Mammary epithelial cell (primary cell): Measurements from ENCODE around the gene THAP4.

ENCODE experiments used
- EZH2 ChIP-seq: IDR thresholded peaks from 2 replicates; pipeline ENCODE4 v1.6.1; 2012; ENCODE audit warnings: low read length, inconsistent platforms, borderline replicate concordance
- TF ChIP-seq, protein P1 (sequence below), 2 donors: IDR thresholded peaks in 1 of 2; conservative IDR thresholded peaks in 1 of 2; 2 replicates each; pipeline ENCODE4 v1.5.1; 2011 to 2012; ENCODE audit warnings: inconsistent platforms in 2 of 2, low read length in 2 of 2, mild to moderate bottlenecking in 2 of 2, control low read depth in 1 of 2, low read depth in 1 of 2; ENCODE audit not compliant: insufficient read depth in 1 of 2; ENCODE audit errors: extremely low read depth in 1 of 2

DNA sequence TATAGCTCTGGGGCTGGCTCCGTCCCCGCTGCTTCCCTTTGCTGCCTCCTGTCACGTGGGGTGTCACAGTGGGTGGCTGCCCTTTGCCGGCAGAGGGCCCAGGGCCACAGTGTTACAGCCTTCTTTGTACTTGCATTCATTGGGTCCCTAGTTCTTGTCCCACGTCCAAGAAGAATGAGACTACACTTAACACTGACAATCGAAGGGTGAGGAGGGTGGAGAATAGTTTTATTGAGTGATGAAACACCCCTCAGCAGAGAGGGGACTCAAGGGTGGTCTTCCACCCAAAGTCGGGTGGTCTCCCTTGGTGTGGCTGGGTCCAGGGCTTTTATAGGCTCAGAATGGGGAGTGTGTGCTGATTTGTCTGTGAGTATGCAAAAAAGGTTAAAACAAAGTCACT lies 2.4 kb upstream of the THAP4 start:
- TF ChIP-seq, protein P1, sequence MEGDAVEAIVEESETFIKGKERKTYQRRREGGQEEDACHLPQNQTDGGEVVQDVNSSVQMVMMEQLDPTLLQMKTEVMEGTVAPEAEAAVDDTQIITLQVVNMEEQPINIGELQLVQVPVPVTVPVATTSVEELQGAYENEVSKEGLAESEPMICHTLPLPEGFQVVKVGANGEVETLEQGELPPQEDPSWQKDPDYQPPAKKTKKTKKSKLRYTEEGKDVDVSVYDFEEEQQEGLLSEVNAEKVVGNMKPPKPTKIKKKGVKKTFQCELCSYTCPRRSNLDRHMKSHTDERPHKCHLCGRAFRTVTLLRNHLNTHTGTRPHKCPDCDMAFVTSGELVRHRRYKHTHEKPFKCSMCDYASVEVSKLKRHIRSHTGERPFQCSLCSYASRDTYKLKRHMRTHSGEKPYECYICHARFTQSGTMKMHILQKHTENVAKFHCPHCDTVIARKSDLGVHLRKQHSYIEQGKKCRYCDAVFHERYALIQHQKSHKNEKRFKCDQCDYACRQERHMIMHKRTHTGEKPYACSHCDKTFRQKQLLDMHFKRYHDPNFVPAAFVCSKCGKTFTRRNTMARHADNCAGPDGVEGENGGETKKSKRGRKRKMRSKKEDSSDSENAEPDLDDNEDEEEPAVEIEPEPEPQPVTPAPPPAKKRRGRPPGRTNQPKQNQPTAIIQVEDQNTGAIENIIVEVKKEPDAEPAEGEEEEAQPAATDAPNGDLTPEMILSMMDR (conservative IDR thresholded peaks at IDR 0.05 in 1 of 2, IDR thresholded peaks at IDR 0.05 in 1 of 2; ENCODE audit: extremely low read depth in 1 of 2, insufficient read depth in 1 of 2, low read depth in 1 of 2, low read length in 2 of 2): no peak
- TF ChIP-seq EZH2: no peak
